ENCODE measurements around the gene CD4.

Gene CD4

DNA sequence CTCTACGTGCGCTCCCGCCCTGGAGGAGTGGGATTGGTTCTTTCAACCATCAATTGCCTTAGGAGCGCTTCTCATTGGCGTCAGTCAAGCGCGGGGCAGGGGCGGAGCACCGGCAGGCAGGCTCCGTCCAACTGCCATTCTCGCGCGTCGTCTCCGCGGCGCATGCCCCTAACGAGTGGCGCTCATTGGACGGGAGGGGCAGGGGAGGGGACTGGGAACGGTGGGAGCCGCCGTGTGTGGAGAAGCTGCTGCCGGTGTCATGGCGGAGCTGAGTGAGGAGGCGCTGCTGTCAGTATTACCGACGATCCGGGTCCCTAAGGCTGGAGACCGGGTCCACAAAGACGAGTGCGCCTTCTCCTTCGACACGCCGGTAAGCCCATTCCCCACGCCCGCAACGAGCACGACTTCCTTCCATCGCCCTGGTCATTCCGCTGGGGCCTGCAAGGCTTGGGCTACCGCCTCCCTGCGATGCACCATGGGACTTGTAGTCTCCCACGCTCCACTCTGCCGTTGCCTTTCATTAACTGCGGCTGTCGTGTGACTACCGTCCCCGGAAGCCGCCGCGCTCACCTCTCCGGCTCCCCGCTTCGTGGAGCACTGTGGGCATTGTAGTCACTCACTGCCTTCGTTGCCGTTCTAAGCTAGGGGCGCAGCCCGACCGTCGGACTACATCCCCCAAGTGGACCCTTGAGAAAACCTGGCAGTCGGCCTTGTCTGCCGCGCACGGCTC, 62.8 kb downstream of the CD4 start, which contains the start of gene USP5:
USP5 (plus strand) TSS at position 230 of the 730 bp plus-strand sequence; CDS start at position 260, 30 bp downstream.
- peak; percentile 93 for DNase-seq (ENCODE audit: low spot score)
- no peak for TF ChIP-seq CTCF (IDR thresholded peaks at IDR 0.05; ENCODE audit: extremely low read depth, missing control alignments)

- no peak for DNase-seq (ENCODE audit: low spot score)
- TF ChIP-seq CTCF (IDR thresholded peaks at IDR 0.05; ENCODE audit: extremely low read depth, missing control alignments): no peak
Measured at GRCh38 chr12:6852651-6853354, 63.5 kb downstream of the CD4 start.

- DNase-seq (ENCODE audit: low spot score): no peak
- TF ChIP-seq CTCF (IDR thresholded peaks at IDR 0.05; ENCODE audit: extremely low read depth, missing control alignments): no peak
Measured at GRCh38 chr12:6853626-6854025, 64.3 kb downstream of the CD4 start.

DNA sequence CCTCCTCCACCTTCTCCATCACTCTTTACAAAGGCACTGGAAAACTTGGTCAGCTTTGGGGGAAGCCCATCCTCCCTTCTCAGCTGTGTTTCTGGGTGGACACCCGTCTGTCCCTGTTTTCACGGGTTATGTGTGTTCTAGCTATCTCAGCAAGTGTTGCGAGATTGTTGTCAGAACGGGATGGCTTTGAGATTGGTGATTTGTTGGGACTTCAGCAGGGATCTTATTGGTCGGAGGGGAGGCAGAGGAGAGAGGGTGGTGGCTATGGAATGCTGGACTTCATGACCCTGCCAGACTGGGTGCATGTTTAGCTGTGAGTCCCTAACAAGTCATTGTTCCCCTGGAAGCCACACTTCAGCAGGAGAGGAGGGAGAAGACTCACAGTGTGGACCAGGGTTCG, 64.7 kb downstream of the CD4 start:
- DNase-seq (ENCODE audit: low spot score): no peak
- TF ChIP-seq CTCF (IDR thresholded peaks at IDR 0.05; ENCODE audit: extremely low read depth, missing control alignments): no peak

DNA sequence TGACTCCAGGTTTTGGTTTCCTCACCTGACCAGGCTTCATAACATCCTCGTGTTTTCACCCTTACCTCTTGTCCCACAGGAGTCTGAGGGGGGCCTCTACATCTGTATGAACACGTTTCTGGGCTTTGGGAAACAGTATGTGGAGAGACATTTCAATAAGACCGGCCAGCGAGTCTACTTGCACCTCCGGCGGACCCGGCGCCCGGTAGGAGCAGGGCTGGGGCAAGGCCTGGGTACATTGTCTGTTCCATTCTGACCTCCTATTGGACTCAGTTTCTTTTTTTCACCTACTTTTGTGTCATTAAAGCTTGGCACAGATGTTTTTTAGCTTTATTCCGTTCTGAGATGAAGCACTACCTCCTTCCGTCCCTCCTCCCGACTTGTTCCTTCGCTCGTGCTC, 66.0 kb downstream of the CD4 start:
- no peak for DNase-seq (ENCODE audit: low spot score)
- no peak for TF ChIP-seq CTCF (IDR thresholded peaks at IDR 0.05; ENCODE audit: extremely low read depth, missing control alignments)

DNA sequence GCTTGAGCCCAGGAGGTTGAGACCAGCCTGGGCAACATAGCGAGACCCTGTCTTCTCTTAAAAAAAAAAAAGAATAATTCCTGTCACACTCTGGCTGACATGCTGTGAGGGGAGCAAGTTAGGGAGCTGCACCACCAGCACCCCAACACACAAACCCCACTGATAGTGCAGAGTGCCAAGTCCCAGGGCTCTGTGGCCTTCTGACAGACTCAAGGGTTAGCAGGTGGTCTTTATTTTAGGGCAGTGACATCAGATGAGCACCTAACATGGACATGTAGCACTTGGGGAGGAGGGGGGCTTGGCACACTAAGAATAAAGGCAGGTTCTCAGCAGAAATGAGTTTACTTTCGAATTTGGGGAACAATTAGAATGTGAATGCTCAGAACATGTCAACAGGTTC, 69.5 kb downstream of the CD4 start:
- no peak for TF ChIP-seq CTCF (IDR thresholded peaks at IDR 0.05; ENCODE audit: extremely low read depth, missing control alignments)
- no peak for DNase-seq (ENCODE audit: low spot score)

DNA sequence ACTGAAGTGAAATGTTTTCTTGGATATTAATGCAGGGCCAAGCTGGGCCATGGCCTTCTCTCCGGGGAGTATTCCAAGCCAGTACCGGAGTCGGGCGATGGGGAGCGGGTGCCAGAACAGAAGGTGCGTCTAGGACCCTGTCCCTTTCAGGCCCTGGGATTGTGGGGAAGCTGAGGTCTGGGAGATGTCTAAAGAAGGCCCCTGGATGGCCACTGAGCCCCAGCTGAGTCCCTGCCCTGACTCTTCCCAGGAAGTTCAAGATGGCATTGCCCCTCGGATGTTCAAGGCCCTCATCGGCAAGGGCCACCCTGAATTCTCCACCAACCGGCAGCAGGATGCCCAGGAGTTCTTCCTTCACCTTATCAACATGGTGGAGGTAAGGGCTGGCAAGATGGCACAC, 70.8 kb downstream of the CD4 start:
- DNase-seq (ENCODE audit: low spot score): no peak
- no peak for TF ChIP-seq CTCF (IDR thresholded peaks at IDR 0.05; ENCODE audit: extremely low read depth, missing control alignments)
